GM21390 (cell line): ENCODE measurements around the gene HNRNPA3.
A peak's percentile ranks its signal among the peaks of the same experiment; 100 is the strongest.
"Not testable (repeated sequence)": the region's sequence is repeated elsewhere in the genome, so short reads cannot be mapped to it uniquely, and the experiment has no call there.

Experiments used
- ATAC-seq: cut with Tn5 transposase; IDR thresholded peaks from one replicate; pipeline ENCODE4 v1.9.1; 2021; ENCODE audit not compliant: unreplicated experiment

Gene HNRNPA3

GRCh38 chr2:177188482-177189469 lies 23.8 kb upstream of the HNRNPA3 start:
- no peak for ATAC-seq

- no peak for ATAC-seq
Measured at GRCh38 chr2:177190941-177191340, 21.7 kb upstream of the HNRNPA3 start.

DNA sequence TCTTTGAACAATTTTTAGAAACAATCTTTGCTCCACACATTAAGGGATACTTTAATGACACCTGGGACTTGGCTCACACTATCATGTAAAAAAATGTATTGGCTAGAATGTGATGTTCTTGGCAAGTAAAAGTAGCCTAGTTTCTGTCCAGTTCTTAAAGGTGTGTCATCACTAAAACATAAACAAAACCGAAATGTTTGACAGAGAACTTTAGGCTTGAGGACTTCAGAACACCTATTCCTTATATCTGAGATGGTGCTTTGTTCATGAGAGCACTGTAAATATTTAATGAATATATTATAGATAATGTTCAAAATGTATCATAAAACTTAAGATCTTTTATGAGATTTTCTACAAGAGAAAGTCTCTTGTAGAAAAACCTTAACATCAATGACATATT lies 19.8 kb upstream of the HNRNPA3 start:
- ATAC-seq, result no peak

DNA sequence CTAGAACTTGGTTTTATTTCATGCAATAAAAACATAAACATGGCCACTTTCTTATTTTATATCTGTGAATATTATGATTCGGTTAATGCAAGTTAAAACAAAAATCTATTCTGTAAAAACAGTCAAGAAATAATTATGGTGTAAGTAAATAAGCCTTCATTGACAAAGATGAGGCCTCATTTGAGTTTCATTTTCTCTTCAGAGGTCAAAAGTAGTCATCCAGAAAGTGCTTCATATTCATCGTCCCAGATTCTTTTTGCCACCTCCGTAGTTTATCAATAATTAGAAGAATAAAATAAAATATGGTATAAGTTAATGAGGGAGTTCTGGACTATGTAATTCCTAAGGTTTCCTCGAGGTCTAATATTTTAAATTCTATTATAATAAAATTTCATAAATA lies 19.4 kb upstream of the HNRNPA3 start:
- ATAC-seq, result peak; percentile 64

DNA sequence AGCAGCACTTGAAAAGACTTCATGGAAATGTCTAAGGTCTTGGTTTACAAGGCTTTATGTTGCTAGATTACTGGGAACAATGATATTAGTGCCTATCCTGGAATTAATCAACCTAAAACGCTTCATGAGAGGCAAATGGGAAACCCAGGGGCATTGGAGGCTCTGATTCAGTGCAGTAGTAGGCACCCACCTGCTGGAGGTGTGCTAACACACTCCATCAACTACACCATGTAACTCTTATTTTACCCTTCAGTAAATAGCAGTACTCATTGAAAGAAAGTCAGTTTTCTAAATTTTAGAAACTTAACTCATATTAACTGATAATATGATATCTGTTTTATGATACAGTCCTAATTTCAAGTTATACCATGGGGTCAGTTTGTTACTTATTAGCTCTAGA lies 17.4 kb upstream of the HNRNPA3 start:
- no peak for ATAC-seq

GRCh38 chr2:177200419-177200818 lies 12.2 kb upstream of the HNRNPA3 start:
- ATAC-seq, result not testable (repeated sequence)

DNA sequence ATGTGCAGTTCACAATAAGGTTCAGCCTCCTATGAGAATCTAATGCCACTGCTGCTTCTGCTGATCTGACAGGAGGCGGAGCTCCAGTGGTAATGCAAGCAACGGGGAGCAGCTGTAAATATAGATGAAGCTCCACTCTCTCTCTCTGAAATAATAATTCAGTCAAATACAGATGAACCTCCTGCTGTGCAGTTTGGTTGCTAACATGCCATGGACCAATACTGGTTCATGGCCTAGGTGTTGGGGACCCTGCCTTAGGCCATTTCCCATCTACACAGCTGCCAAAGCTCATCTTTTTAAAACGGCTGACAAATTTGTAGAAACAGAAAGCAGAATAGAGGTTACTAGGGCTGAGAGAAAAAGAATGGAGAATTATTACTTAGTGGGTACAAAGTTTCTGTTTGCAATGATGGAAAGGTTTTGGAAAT lies 10.7 kb upstream of the HNRNPA3 start:
- ATAC-seq, result no peak

GRCh38 chr2:177204417-177204816 lies 8.2 kb upstream of the HNRNPA3 start:
- ATAC-seq, result no peak

DNA sequence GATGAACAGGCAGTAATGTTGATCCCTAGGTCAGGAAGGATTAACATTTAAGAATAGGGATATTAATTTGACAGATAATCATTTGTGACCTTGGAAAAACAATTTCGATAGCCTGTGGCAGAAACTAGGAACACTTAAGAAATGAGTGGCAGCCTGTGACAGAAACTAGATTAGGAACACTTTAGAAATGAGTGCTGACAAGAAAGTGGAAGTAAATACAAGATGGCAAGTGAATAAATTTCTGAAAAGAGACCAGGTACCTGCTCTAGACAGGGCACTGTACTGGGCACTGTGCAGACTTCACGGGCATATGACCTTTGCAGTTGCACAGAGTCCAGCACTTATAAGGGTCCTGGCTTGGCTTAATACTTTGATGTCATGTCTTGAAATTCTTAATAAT lies 5.5 kb upstream of the HNRNPA3 start:
- ATAC-seq, result peak; percentile 76

- no peak for ATAC-seq
Measured at GRCh38 chr2:177211169-177211568, 1.4 kb upstream of the HNRNPA3 start.

DNA sequence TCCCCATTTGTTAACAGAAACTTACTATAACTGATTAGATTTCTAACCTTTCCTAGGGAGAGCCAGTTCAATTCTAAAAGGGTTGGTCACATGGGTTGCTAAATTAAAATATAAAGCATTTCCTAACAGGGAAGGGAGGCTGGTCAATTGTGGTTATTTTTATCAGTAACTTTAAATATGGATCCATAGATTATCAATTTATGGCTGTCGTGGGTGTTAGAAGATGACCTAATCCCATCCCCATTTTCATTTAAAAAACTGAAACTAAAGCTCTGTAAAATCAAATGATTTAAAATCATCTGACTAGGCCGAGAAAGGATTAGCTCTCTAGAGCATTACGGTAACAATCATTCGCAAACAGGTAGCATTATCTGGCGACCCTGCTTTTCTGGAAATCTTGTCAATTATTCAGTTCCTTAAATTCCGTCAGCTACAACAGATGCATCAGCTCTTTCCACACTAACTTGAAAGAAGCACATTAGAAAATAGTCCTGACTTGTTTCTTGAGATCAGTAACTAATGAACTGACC lies 953 bp upstream of the HNRNPA3 start:
- no peak for ATAC-seq

DNA sequence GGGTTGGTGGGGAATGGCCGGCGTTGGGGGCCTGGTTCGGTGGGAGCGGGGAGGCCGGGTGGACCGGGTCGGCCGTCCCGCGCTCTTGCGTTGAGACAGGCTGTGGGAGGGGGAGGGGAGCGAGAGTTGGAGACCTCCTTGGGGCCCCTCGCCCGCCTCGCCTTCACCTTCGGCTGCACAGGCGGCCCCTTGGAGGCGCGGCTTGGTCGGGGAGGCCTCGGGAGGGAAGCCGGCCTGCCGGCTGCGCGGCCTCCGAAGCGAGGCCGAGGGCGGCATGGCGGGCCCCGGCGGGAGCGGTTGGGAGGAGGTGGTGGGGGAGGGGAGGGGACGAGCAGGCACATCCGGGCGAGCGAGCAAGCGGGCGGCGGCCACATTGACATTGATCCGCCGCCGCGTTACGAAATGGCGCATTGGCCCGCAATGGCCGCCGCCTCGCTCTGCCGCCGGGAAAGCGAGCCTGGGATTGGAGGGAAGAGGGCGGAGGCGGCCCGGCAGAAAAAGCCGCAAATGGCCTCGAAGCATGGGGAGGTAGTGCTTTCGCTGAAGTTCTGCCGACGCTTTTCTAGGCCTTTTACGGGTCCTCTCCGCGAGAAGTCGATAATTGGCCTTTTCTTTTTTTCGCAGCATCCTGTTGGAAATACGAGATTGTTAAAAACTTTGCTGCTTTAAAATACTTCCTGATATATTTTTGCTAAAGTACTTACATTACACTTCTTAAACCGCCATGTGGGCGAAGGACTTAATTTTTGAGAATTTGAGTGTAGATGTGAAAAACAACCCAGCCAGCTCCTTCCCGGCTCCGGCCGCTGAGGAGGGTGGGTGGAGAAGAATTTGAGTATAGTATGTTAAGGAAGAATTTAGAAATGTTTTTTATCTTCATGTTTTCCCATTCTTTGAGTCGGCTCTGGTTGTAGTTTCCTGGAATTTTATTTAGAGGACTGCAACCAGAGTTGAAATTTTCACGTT lies 580 bp downstream of the HNRNPA3 start:
- ATAC-seq, result peak; percentile 42

- ATAC-seq, result no peak
Measured at GRCh38 chr2:177217247-177217843, 4.8 kb downstream of the HNRNPA3 start.

- not testable (repeated sequence) for ATAC-seq
Measured at GRCh38 chr2:177219787-177220186, 7.2 kb downstream of the HNRNPA3 start.

- ATAC-seq, result no peak
Measured at GRCh38 chr2:177221534-177221933, 8.9 kb downstream of the HNRNPA3 start.

GRCh38 chr2:177221970-177222369 lies 9.4 kb downstream of the HNRNPA3 start:
- ATAC-seq, result no peak

DNA sequence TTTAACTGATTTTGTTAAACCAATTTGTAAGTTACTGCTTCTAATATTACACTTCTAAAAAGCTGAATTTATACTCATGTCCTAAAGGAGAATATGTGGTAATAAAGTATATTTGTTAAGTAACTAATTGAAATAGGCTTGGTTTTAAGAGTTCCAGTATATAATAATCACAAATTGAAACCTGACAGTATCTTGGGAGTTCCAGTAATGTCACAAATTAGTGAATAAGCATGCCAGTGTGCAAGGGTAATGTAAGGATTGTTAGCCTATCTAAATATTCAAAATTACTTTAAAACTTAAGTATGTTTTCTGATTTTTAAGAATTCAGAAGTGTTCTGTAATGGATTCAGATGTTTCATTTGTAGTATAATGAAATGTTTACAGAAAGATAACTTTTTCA lies 10.8 kb downstream of the HNRNPA3 start:
- not testable (repeated sequence) for ATAC-seq

DNA sequence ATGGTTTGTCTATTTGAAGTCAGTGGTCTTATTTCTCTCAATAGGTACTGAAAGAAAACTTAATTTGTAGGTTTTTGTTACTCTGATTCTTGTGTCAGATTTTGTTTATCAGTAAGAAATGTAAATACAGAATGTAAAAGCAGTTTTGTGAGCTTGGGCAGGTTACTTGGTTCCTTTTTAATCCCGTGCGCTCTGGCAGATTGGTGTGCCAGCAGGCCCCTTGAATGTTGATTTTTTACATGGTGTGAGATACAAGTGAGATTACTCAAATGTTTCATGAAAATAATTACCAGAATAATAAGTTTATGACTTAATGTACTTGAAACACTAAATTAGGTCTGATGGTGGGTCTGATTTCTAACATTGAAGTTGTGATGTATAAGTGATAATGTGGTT lies 13.4 kb downstream of the HNRNPA3 start:
- no peak for ATAC-seq

DNA sequence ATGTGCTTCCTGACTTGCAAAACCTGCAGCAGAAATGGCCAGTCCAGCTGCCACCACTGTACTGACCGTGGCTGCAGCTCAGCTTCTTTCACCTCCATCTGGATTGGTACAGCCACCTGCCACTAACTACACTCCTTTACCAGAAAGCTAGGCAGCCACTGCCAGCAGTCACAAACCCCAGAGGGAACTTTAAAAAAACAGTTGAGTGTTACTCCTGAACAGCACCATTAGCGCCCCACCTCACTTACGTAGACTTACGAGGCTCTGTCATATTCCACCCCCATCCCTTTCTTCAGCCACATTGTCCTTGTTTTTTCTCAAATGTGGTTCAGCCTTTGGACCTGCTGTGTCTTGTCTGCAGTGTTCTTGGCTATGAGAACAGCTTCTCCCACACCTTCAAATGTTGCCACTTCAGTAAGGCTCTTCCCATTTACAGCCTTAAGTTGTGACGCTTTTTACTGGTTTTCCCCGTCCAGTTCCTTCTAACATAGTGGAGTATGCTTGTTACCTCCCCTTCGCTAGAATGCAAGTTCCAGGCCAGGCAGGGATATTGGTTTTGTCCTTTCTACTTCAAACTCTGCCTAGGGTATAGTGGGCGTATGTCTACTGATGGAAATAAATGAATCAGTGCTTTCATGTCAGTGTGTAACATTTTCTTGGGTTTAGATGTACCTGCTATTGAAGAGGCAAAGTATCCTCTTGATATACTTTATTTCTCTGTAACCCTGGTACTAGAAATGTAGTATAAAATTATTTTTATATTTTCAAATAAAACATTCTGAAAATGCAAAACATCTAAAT lies 17.0 kb downstream of the HNRNPA3 start:
- ATAC-seq, result no peak

- no peak for ATAC-seq
Measured at GRCh38 chr2:177231270-177231669, 18.7 kb downstream of the HNRNPA3 start.
